ENCODE data around the gene NFKB1.

Gene NFKB1

GRCh38 chr4:102525504-102525903 is 24.3 kb downstream of the NFKB1 start:
- peaks cover 0 to 8% (median 1%) of the 10 kb centered on the region in 4 donors for H3K4me1 ChIP-seq

GRCh38 chr4:102526532-102526931 is 25.4 kb downstream of the NFKB1 start:
- no peak overlapping the region for H3K27ac ChIP-seq
- TF ChIP-seq CTCF (IDR thresholded peaks at IDR 0.05), result no peak
- DNase-seq, result no peak
- H3K27me3 ChIP-seq, result no peaks in the 10 kb centered on the region
- no peaks in the 10 kb centered on the region for H3K9me3 ChIP-seq
- H3K4me3 ChIP-seq, result no peak overlapping the region
- H3K4me1 ChIP-seq, result peaks cover 0 to 4% (median 1%) of the 10 kb centered on the region in 4 donors
- H3K36me3 ChIP-seq, result peaks cover 5 to 8% (median 8%) of the 10 kb centered on the region in 3 donors
- intact Hi-C loops (cut with DNase I; ENCODE audit: low total_unique reads), result no loop called here

More at GRCh38 chr4:102525504-102525903, 24.3 kb downstream of the NFKB1 start:
- DNase-seq, result no peak
- no peaks in the 10 kb centered on the region for H3K27me3 ChIP-seq
- H3K36me3 ChIP-seq, result peaks cover 2 to 5% (median 2%) of the 10 kb centered on the region in 3 donors
- no peaks in the 10 kb centered on the region for H3K9me3 ChIP-seq
- intact Hi-C loops (cut with DNase I; ENCODE audit: low total_unique reads), result no loop called here
- TF ChIP-seq CTCF (IDR thresholded peaks at IDR 0.05), result no peak
- no peak overlapping the region for H3K27ac ChIP-seq
- H3K4me3 ChIP-seq, result no peak overlapping the region

DNA sequence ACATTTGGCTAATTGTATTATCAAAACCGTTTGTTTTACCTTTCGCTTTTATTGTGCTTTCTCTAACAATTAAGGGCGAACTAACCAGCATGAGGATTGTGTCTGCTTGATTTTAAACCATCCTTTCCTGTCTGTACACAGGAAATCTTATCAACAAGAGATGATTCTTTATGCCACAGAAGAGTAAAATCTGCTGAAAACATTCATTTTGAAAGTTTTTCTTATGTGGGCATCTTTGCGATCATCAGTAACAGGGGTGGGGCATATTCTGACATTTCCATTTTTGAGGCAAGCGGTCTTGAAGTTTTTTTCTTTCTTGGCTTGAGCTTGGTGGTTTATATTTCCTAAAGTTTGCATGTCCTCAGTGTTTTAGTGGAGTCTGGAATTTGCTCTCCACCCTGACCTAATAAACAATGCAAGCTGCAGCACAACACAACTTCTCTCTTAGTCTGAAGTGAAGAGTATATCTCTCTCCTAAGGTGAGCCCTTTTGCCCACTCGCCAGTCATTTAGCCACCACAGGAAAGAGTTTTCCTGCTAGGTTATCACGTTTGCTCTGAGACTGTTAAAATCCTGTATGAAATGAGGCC is 26.6 kb downstream of the NFKB1 start:
- Histone ChIP-seq H3K4me1 (no peaks in the 10 kb centered on the region), H3K4me3 (no peak overlapping the region), H3K27ac (no peak overlapping the region), H3K36me3 (peaks cover 5 to 8% (median 8%) of the 10 kb centered on the region in 3 donors), H3K27me3 (no peaks in the 10 kb centered on the region), H3K9me3 (no peaks in the 10 kb centered on the region)
- DNase-seq, result no peak
- intact Hi-C loops (cut with DNase I; ENCODE audit: low total_unique reads), result no loop called here
- TF ChIP-seq CTCF (IDR thresholded peaks at IDR 0.05), result no peak

DNA sequence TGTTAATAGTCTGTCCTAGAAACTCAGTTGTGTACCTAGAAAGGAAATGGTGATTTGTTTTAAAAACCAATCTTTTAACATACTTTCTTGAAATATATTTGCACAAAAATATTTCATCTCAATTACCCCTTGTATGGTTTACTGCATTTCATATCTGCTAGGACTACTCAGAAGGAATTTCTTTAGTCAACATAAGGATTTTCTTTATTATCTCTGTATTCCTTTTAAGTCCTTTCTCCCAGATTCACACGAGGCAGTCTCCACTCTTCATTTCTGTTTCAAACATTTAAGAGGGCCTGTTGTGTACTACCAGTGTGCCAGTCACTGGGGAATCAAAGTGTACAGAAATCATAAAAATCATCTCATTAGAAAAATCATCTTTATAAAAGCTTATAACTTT is 28.8 kb downstream of the NFKB1 start:
- no peaks in the 10 kb centered on the region for H3K4me1 ChIP-seq
- no peak for TF ChIP-seq CTCF (IDR thresholded peaks at IDR 0.05)

DNA sequence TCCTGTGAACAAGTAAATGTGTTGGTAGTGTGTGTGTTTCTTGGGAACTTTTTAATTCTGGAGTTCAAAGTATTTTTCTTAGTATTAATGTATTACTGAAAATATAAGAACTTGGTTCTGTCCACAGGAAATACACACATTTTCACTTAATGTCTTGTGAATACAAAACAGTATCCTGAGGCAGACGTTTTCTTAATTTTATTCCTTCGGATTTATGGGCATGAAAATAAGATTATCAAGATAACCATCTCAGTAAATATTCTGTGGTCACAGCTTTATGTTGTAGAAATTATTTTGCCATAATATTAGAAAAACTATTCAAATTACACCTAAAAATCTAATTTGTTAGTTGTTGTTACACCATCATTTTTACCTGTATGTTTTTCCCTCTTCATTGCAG is 29.8 kb downstream of the NFKB1 start:
- no peak for TF ChIP-seq CTCF (IDR thresholded peaks at IDR 0.05)
- intact Hi-C loops (cut with DNase I; ENCODE audit: low total_unique reads), result no loop called here
- Histone ChIP-seq H3K27ac (no peak overlapping the region), H3K4me1 (no peaks in the 10 kb centered on the region), H3K27me3 (no peaks in the 10 kb centered on the region), H3K36me3 (peaks cover 5 to 8% (median 8%) of the 10 kb centered on the region in 3 donors), H3K9me3 (no peaks in the 10 kb centered on the region), H3K4me3 (no peak overlapping the region)
- DNase-seq, result no peak

More for the DNA sequence above, 28.8 kb downstream of the NFKB1 start:
- intact Hi-C loops (cut with DNase I; ENCODE audit: low total_unique reads), result no loop called here
- H3K36me3 ChIP-seq, result peaks cover 5 to 8% (median 8%) of the 10 kb centered on the region in 3 donors
- DNase-seq, result no peak
- H3K4me3 ChIP-seq, result no peak overlapping the region
- no peak overlapping the region for H3K27ac ChIP-seq
- H3K9me3 ChIP-seq, result no peaks in the 10 kb centered on the region
- no peaks in the 10 kb centered on the region for H3K27me3 ChIP-seq

Data from tibial artery (tissue), 4 donors.